HepG2 (cell line): ENCODE data around the gene PIP5K1C. TPM values are rescaled to one million over a fixed set of nuclear protein-coding genes. Genes with fewer than 3 reads are reported as not detected.
A peak's percentile ranks its signal among the peaks of the same experiment; 100 is the strongest.

Experiments used
- FOXC1 ChIP-seq: sonication (generic); formaldehyde crosslinking; IDR thresholded peaks from 2 replicates; pipeline ENCODE4 v1.8.0; 2022; ENCODE audit warnings: mild to moderate bottlenecking, missing genetic modification reagents, borderline replicate concordance
- HNRNPL ChIP-seq: fragments of 200-400 bp; formaldehyde crosslinking; IDR thresholded peaks from 2 replicates; pipeline ENCODE4 v1.6.1; 2017; ENCODE audit warnings: mild to moderate bottlenecking, low read depth, low read length
- PCBP2 ChIP-seq: fragments of 200-400 bp; formaldehyde crosslinking; optimal IDR thresholded peaks from 2 replicates; pipeline ENCODE3; 2018; ENCODE audit warnings: low read length, low read depth; ENCODE audit not compliant: poor library complexity, severe bottlenecking
- POLR2A ChIP-seq, 2 experiments: IDR thresholded peaks; 2 replicates each; pipeline ENCODE4 v1.6.1; 2011; ENCODE audit warnings: low read depth in 2 of 2, low read length in 2 of 2, mild to moderate bottlenecking in 1 of 2, moderate library complexity in 1 of 2; ENCODE audit not compliant: insufficient read depth in 1 of 2
- SMARCE1 ChIP-seq: fragments of 450-650 bp; IDR thresholded peaks from 2 replicates; pipeline ENCODE4 v1.6.1; 2017; ENCODE audit warnings: borderline replicate concordance
- SSRP1 ChIP-seq: IDR thresholded peaks from 2 replicates; pipeline ENCODE4 v1.6.1; 2016; ENCODE audit warnings: control low read depth
- ZNF138 ChIP-seq: sonication (generic); formaldehyde crosslinking; IDR thresholded peaks from 2 replicates; pipeline ENCODE4 v1.5.0; 2020; ENCODE audit warnings: mild to moderate bottlenecking, low read depth, missing genetic modification reagents
- ZNF644 ChIP-seq: IDR thresholded peaks from 2 replicates; pipeline ENCODE4 v1.6.1; 2016; ENCODE audit warnings: low read depth
- ZNF713 ChIP-seq: sonication (generic); formaldehyde crosslinking; IDR thresholded peaks from 2 replicates; pipeline ENCODE4 v1.4.0; 2020; ENCODE audit warnings: mild to moderate bottlenecking, missing genetic modification reagents
- polyA plus RNA-seq, 8 experiments: library from polyadenylated mRNA; depleted of rRNA in 3 of 8; stranded (reverse) in 7 of 8; unstranded in 1 of 8; fragments of >200 nt; fragmentation: Illumina TruSeq in 4 of 8; extraction: Trizol in 4 of 8; gene quantifications; 2 replicates each; pipeline versions ENCODE4 v1.2.1 to v1.2.3, GENCODE V29; 2011 to 2016; ENCODE audit warnings: low read depth in 4 of 8, missing spikeins in 1 of 8, mixed read lengths in 1 of 8; ENCODE audit not compliant: insufficient read depth in 1 of 8
- total RNA-seq, 5 experiments: library from RNA; depleted of rRNA; stranded (reverse); fragments of >200 nt; fragmentation: Illumina TruSeq; extraction: Trizol; gene quantifications; 2 replicates each; pipeline ENCODE4 v1.2.3, GENCODE V29; 2016; ENCODE audit warnings: low read depth in 1 of 5
- TF ChIP-seq, protein P1 (sequence below): sonication (generic); formaldehyde crosslinking; conservative IDR thresholded peaks from 2 replicates; pipeline ENCODE4 v1.4.0; 2020; ENCODE audit warnings: missing genetic modification reagents
- TF ChIP-seq, protein P2 (sequence below): sonication (generic); formaldehyde crosslinking; IDR thresholded peaks from 2 replicates; pipeline ENCODE4 v1.4.0; 2020; ENCODE audit warnings: missing genetic modification reagents
- TF ChIP-seq, protein P3 (sequence below): sonication (generic); formaldehyde crosslinking; IDR thresholded peaks from 2 replicates; pipeline ENCODE4 v1.5.1; 2020; ENCODE audit warnings: missing genetic modification reagents, mild to moderate bottlenecking, borderline replicate concordance
- TF ChIP-seq, protein P4 (sequence below): sonication (generic); formaldehyde crosslinking; IDR thresholded peaks from 2 replicates; pipeline ENCODE4 v1.4.0; 2020; ENCODE audit warnings: mild to moderate bottlenecking, missing genetic modification reagents
- TF ChIP-seq, protein P5 (sequence below): sonication (generic); formaldehyde crosslinking; IDR thresholded peaks from 2 replicates; pipeline ENCODE4 v1.4.0; 2020; ENCODE audit warnings: missing genetic modification reagents
- TF ChIP-seq, protein P6 (sequence below): sonication (generic); formaldehyde crosslinking; IDR thresholded peaks from 2 replicates; pipeline ENCODE4 v1.5.1; 2020; ENCODE audit warnings: missing genetic modification reagents, mild to moderate bottlenecking, borderline replicate concordance

Gene PIP5K1C
- total and polyA plus RNA-seq, 2 of the 13 experiments (the other 11 are each of a cell fraction or from before 2014, with no cell fraction given) = 3.6 to 4.3 TPM

DNA sequence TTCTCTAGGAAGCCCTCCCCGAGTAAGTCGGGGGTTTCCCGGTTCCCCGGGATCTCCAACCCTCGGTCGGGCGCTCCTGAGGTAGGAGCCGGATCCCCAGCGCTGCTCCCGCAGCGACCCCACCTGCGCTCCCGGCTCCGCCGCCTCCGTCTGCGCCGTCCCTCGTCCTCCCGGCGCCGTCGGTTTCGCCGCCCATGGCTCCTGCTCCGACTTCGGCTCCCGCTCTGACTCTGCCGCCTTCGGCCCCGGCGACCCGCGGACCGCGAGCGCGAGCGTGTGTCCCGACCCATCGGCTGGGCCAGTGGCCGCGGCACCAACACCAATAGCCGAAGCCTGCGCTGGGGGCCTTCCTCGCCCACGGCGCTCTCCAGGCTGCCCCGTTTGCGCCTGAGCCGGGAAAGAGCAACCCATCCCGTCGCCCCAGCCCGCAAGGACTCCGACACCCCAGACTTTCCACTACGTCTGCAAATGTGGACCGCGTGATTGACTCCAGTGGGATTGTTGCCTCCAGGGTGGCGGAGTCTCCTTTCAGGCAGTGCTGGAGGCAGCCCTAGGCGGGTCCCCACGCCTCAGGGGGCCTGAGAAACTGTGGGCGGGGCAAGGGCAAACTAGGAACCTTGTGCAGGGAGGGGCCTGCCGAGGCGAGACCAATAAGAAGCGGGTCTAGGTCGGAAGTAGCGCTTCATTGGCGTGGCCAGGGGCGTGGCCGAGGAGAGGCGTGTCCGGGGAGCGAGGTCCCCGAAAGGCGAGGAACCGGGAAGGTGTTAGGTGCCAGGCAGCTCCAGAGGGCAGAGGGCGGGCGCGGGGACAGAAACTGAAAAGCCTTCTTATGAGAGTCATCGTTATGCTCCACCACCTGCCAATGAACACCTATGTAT, 73.6 kb downstream of the PIP5K1C start, which contains the start of gene CACTIN (continued):
- TF ChIP-seq, protein P1, sequence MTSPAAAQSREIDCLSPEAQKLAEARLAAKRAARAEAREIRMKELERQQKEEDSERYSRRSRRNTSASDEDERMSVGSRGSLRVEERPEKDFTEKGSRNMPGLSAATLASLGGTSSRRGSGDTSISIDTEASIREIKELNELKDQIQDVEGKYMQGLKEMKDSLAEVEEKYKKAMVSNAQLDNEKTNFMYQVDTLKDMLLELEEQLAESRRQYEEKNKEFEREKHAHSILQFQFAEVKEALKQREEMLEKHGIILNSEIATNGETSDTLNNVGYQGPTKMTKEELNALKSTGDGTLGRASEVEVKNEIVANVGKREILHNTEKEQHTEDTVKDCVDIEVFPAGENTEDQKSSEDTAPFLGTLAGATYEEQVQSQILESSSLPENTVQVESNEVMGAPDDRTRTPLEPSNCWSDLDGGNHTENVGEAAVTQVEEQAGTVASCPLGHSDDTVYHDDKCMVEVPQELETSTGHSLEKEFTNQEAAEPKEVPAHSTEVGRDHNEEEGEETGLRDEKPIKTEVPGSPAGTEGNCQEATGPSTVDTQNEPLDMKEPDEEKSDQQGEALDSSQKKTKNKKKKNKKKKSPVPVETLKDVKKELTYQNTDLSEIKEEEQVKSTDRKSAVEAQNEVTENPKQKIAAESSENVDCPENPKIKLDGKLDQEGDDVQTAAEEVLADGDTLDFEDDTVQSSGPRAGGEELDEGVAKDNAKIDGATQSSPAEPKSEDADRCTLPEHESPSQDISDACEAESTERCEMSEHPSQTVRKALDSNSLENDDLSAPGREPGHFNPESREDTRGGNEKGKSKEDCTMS = no peak
- TF ChIP-seq SSRP1 (CRISPR knock-in tag) (no peak), SMARCE1 (no peak), FOXC1 (CRISPR knock-in tag) (peak; percentile 70; the same call in 1 of the 2 replicates), PCBP2 (no peak), ZNF713 (CRISPR knock-in tag) (no peak), ZNF644 (CRISPR knock-in tag) (no peak), ZNF138 (CRISPR knock-in tag) (peak; percentile 87; the same call in 1 of the 2 replicates), HNRNPL (0 out of 2 replicates have a peak, but pooled peaks have one; percentile 49), POLR2A (IDR thresholded peaks at IDR 0.05; ENCODE audit: insufficient read depth in 1 of 2, low read depth in 2 of 2, low read length in 2 of 2) (peak; percentile 87 to 89)
- TF ChIP-seq, protein P2, sequence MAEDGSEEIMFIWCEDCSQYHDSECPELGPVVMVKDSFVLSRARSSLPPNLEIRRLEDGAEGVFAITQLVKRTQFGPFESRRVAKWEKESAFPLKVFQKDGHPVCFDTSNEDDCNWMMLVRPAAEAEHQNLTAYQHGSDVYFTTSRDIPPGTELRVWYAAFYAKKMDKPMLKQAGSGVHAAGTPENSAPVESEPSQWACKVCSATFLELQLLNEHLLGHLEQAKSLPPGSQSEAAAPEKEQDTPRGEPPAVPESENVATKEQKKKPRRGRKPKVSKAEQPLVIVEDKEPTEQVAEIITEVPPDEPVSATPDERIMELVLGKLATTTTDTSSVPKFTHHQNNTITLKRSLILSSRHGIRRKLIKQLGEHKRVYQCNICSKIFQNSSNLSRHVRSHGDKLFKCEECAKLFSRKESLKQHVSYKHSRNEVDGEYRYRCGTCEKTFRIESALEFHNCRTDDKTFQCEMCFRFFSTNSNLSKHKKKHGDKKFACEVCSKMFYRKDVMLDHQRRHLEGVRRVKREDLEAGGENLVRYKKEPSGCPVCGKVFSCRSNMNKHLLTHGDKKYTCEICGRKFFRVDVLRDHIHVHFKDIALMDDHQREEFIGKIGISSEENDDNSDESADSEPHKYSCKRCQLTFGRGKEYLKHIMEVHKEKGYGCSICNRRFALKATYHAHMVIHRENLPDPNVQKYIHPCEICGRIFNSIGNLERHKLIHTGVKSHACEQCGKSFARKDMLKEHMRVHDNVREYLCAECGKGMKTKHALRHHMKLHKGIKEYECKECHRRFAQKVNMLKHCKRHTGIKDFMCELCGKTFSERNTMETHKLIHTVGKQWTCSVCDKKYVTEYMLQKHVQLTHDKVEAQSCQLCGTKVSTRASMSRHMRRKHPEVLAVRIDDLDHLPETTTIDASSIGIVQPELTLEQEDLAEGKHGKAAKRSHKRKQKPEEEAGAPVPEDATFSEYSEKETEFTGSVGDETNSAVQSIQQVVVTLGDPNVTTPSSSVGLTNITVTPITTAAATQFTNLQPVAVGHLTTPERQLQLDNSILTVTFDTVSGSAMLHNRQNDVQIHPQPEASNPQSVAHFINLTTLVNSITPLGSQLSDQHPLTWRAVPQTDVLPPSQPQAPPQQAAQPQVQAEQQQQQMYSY (CRISPR knock-in tag) = no peak
- TF ChIP-seq, protein P3, sequence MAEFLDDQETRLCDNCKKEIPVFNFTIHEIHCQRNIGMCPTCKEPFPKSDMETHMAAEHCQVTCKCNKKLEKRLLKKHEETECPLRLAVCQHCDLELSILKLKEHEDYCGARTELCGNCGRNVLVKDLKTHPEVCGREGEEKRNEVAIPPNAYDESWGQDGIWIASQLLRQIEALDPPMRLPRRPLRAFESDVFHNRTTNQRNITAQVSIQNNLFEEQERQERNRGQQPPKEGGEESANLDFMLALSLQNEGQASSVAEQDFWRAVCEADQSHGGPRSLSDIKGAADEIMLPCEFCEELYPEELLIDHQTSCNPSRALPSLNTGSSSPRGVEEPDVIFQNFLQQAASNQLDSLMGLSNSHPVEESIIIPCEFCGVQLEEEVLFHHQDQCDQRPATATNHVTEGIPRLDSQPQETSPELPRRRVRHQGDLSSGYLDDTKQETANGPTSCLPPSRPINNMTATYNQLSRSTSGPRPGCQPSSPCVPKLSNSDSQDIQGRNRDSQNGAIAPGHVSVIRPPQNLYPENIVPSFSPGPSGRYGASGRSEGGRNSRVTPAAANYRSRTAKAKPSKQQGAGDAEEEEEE (CRISPR knock-in tag) = peak; percentile 59; the same call in 1 of the 2 replicates
- TF ChIP-seq, protein P4, sequence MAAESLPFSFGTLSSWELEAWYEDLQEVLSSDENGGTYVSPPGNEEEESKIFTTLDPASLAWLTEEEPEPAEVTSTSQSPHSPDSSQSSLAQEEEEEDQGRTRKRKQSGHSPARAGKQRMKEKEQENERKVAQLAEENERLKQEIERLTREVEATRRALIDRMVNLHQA (CRISPR knock-in tag) = no peak
- TF ChIP-seq, protein P5, sequence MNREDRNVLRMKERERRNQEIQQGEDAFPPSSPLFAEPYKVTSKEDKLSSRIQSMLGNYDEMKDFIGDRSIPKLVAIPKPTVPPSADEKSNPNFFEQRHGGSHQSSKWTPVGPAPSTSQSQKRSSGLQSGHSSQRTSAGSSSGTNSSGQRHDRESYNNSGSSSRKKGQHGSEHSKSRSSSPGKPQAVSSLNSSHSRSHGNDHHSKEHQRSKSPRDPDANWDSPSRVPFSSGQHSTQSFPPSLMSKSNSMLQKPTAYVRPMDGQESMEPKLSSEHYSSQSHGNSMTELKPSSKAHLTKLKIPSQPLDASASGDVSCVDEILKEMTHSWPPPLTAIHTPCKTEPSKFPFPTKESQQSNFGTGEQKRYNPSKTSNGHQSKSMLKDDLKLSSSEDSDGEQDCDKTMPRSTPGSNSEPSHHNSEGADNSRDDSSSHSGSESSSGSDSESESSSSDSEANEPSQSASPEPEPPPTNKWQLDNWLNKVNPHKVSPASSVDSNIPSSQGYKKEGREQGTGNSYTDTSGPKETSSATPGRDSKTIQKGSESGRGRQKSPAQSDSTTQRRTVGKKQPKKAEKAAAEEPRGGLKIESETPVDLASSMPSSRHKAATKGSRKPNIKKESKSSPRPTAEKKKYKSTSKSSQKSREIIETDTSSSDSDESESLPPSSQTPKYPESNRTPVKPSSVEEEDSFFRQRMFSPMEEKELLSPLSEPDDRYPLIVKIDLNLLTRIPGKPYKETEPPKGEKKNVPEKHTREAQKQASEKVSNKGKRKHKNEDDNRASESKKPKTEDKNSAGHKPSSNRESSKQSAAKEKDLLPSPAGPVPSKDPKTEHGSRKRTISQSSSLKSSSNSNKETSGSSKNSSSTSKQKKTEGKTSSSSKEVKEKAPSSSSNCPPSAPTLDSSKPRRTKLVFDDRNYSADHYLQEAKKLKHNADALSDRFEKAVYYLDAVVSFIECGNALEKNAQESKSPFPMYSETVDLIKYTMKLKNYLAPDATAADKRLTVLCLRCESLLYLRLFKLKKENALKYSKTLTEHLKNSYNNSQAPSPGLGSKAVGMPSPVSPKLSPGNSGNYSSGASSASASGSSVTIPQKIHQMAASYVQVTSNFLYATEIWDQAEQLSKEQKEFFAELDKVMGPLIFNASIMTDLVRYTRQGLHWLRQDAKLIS (CRISPR knock-in tag) = no peak
- TF ChIP-seq, protein P6, sequence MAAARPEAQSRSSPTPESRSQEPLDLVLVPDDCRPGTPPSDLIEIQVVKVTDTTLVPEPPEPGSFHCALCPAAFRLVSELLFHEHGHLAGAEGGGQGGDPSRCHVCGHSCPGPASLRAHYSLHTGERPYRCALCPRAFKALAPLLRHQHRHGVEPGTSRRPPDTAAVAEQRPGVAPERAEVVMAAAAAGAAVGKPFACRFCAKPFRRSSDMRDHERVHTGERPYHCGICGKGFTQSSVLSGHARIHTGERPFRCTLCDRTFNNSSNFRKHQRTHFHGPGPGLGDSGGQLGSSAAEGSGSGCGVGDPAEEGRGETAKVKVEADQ (CRISPR knock-in tag) = no peak; the same call in 1 of the 2 replicates
